H1 (cell line): ENCODE measurements around the gene KLHL33. TPM values are rescaled to one million over a fixed set of nuclear protein-coding genes. Genes with fewer than 3 reads are reported as not detected.
A peak's percentile ranks its signal among the peaks of the same experiment; 100 is the strongest.

Source experiments
- ATF3 ChIP-seq: IDR thresholded peaks from 2 replicates; pipeline ENCODE4 v1.6.1; 2011; ENCODE audit warnings: low read depth, mild to moderate bottlenecking, low read length; ENCODE audit not compliant: insufficient read depth
- EGR1 ChIP-seq: IDR thresholded peaks from 2 replicates; pipeline ENCODE4 v1.6.1; 2011; ENCODE audit warnings: low read depth, low read length, borderline replicate concordance
- MAX ChIP-seq: IDR thresholded peaks from 2 replicates; pipeline ENCODE4 v1.6.1; 2012; ENCODE audit warnings: inconsistent platforms
- SIN3A ChIP-seq, 2 experiments: IDR thresholded peaks in 1 of 2; conservative IDR thresholded peaks in 1 of 2; 2 replicates each; pipeline ENCODE4 v1.6.1; 2011 to 2012; ENCODE audit warnings: low read length in 2 of 2, improper control_type of control experiment in 1 of 2, low read depth in 1 of 2, mild to moderate bottlenecking in 1 of 2
- TAF1 ChIP-seq: IDR thresholded peaks from 2 replicates; pipeline ENCODE4 v1.6.1; 2011; ENCODE audit warnings: mild to moderate bottlenecking, low read depth, low read length
- YY1 ChIP-seq: IDR thresholded peaks from 2 replicates; pipeline ENCODE4 v1.6.1; 2011; ENCODE audit warnings: low read depth, mild to moderate bottlenecking, low read length
- ZNF274 ChIP-seq: IDR thresholded peaks from 2 replicates; pipeline ENCODE4 v1.7.0; 2012; ENCODE audit warnings: low read length, borderline replicate concordance; ENCODE audit errors: extremely low read depth
- polyA plus RNA-seq, 7 experiments: library from polyadenylated mRNA; depleted of rRNA in 3 of 7; stranded (reverse) in 5 of 7; unstranded in 2 of 7; fragments of >200 nt in 5 of 7; fragments of 200-250 nt in 2 of 7; gene quantifications; 1 replicate in 5 of 7; 2 replicates in 1 of 7; 4 replicates in 1 of 7; pipeline versions ENCODE4 v1.2.1 to v1.2.3, GENCODE V29; 2011 to 2013; ENCODE audit warnings: missing spikeins in 2 of 7, mixed read lengths in 2 of 7
- total RNA-seq: library from RNA; stranded (reverse); fragmentation: NEBNext Ultra II Directional; extraction: Animal tissue kit (Norgen Biotek cat#: 25700); gene quantifications from 2 replicates; pipeline ENCODE4 v1.2.1, GENCODE V29; 2021
- TF ChIP-seq, protein P1 (sequence below): fragments of 300-600 bp; sonication (generic); IDR thresholded peaks from 2 replicates; pipeline ENCODE4 v1.7.1; 2012; ENCODE audit warnings: low read length, moderate library complexity, mild to moderate bottlenecking, inconsistent platforms; ENCODE audit not compliant: insufficient replicate concordance

Gene KLHL33
- total and polyA plus RNA-seq, 2 of the 8 experiments (the other 6 are each of a cell fraction or from before 2014, with no cell fraction given) = 0.11 to 0.17 TPM

GRCh38 chr14:20461225-20462141, 25.5 kb upstream of the KLHL33 start, which contains the start of gene PIP4P1 (continued):
- no peak for TF ChIP-seq ZNF274
- peak; percentile 80 for TF ChIP-seq TAF1
- TF ChIP-seq, protein P1, sequence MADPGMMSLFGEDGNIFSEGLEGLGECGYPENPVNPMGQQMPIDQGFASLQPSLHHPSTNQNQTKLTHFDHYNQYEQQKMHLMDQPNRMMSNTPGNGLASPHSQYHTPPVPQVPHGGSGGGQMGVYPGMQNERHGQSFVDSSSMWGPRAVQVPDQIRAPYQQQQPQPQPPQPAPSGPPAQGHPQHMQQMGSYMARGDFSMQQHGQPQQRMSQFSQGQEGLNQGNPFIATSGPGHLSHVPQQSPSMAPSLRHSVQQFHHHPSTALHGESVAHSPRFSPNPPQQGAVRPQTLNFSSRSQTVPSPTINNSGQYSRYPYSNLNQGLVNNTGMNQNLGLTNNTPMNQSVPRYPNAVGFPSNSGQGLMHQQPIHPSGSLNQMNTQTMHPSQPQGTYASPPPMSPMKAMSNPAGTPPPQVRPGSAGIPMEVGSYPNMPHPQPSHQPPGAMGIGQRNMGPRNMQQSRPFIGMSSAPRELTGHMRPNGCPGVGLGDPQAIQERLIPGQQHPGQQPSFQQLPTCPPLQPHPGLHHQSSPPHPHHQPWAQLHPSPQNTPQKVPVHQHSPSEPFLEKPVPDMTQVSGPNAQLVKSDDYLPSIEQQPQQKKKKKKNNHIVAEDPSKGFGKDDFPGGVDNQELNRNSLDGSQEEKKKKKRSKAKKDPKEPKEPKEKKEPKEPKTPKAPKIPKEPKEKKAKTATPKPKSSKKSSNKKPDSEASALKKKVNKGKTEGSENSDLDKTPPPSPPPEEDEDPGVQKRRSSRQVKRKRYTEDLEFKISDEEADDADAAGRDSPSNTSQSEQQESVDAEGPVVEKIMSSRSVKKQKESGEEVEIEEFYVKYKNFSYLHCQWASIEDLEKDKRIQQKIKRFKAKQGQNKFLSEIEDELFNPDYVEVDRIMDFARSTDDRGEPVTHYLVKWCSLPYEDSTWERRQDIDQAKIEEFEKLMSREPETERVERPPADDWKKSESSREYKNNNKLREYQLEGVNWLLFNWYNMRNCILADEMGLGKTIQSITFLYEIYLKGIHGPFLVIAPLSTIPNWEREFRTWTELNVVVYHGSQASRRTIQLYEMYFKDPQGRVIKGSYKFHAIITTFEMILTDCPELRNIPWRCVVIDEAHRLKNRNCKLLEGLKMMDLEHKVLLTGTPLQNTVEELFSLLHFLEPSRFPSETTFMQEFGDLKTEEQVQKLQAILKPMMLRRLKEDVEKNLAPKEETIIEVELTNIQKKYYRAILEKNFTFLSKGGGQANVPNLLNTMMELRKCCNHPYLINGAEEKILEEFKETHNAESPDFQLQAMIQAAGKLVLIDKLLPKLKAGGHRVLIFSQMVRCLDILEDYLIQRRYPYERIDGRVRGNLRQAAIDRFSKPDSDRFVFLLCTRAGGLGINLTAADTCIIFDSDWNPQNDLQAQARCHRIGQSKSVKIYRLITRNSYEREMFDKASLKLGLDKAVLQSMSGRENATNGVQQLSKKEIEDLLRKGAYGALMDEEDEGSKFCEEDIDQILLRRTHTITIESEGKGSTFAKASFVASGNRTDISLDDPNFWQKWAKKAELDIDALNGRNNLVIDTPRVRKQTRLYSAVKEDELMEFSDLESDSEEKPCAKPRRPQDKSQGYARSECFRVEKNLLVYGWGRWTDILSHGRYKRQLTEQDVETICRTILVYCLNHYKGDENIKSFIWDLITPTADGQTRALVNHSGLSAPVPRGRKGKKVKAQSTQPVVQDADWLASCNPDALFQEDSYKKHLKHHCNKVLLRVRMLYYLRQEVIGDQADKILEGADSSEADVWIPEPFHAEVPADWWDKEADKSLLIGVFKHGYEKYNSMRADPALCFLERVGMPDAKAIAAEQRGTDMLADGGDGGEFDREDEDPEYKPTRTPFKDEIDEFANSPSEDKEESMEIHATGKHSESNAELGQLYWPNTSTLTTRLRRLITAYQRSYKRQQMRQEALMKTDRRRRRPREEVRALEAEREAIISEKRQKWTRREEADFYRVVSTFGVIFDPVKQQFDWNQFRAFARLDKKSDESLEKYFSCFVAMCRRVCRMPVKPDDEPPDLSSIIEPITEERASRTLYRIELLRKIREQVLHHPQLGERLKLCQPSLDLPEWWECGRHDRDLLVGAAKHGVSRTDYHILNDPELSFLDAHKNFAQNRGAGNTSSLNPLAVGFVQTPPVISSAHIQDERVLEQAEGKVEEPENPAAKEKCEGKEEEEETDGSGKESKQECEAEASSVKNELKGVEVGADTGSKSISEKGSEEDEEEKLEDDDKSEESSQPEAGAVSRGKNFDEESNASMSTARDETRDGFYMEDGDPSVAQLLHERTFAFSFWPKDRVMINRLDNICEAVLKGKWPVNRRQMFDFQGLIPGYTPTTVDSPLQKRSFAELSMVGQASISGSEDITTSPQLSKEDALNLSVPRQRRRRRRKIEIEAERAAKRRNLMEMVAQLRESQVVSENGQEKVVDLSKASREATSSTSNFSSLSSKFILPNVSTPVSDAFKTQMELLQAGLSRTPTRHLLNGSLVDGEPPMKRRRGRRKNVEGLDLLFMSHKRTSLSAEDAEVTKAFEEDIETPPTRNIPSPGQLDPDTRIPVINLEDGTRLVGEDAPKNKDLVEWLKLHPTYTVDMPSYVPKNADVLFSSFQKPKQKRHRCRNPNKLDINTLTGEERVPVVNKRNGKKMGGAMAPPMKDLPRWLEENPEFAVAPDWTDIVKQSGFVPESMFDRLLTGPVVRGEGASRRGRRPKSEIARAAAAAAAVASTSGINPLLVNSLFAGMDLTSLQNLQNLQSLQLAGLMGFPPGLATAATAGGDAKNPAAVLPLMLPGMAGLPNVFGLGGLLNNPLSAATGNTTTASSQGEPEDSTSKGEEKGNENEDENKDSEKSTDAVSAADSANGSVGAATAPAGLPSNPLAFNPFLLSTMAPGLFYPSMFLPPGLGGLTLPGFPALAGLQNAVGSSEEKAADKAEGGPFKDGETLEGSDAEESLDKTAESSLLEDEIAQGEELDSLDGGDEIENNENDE = no peak
- no peak for TF ChIP-seq EGR1
- peak in 1 of 2 experiments; percentile 92; a peak in 1 of 4 replicates for TF ChIP-seq SIN3A (conservative IDR thresholded peaks at IDR 0.05 in 1 of 2, IDR thresholded peaks at IDR 0.05 in 1 of 2; ENCODE audit: low read depth in 1 of 2, low read length in 2 of 2)
- TF ChIP-seq MAX = peak; percentile 97
- no peak for TF ChIP-seq YY1
- TF ChIP-seq ATF3 = peak; percentile 96
